HepG2 (cell line): ENCODE data around the gene ZC2HC1B. TPM values are rescaled to one million over a fixed set of nuclear protein-coding genes. Genes with fewer than 3 reads are reported as not detected.

Source experiments
- CREB1 ChIP-seq, 2 experiments: fragments of 450-650 bp in 1 of 2; IDR thresholded peaks; 2 replicates each; pipeline ENCODE4 v1.6.1; 2016 to 2017; ENCODE audit warnings: control low read depth in 1 of 2, mild to moderate bottlenecking in 1 of 2, missing compliant biosample characterization in 1 of 2, missing genetic modification characterization in 1 of 2
- FOXC1 ChIP-seq: sonication (generic); formaldehyde crosslinking; IDR thresholded peaks from 2 replicates; pipeline ENCODE4 v1.8.0; 2022; ENCODE audit warnings: mild to moderate bottlenecking, missing genetic modification reagents, borderline replicate concordance
- GFI1 ChIP-seq: sonication (generic); formaldehyde crosslinking; IDR thresholded peaks from 2 replicates; pipeline ENCODE4 v1.5.0; 2020; ENCODE audit warnings: missing genetic modification reagents, mild to moderate bottlenecking, borderline replicate concordance
- HIVEP1 ChIP-seq: sonication (generic); formaldehyde crosslinking; IDR thresholded peaks from 2 replicates; pipeline ENCODE4 v1.4.0; 2020; ENCODE audit warnings: mild to moderate bottlenecking, missing genetic modification reagents
- IRF2 ChIP-seq: IDR thresholded peaks from 2 replicates; pipeline ENCODE4 v1.6.1; 2018; ENCODE audit warnings: missing genetic modification reagents, missing compliant biosample characterization
- JUND ChIP-seq: sonication (generic); formaldehyde crosslinking; IDR thresholded peaks from 2 replicates; pipeline ENCODE4 v1.8.0; 2022; ENCODE audit warnings: mild to moderate bottlenecking, missing genetic modification reagents
- KDM5B ChIP-seq: sonication (generic); formaldehyde crosslinking; IDR thresholded peaks from 2 replicates; pipeline ENCODE4 v1.4.0; 2020; ENCODE audit warnings: missing genetic modification reagents, mild to moderate bottlenecking, borderline replicate concordance
- MED8 ChIP-seq: sonication (generic); formaldehyde crosslinking; IDR thresholded peaks from 2 replicates; pipeline ENCODE4 v1.8.1; 2023; ENCODE audit warnings: mild to moderate bottlenecking, missing genetic modification reagents; ENCODE audit not compliant: insufficient replicate concordance
- NFIB ChIP-seq: sonication (generic); formaldehyde crosslinking; IDR thresholded peaks from 2 replicates; pipeline ENCODE4 v1.9.0; 2021; ENCODE audit warnings: missing genetic modification reagents, mild to moderate bottlenecking, borderline replicate concordance
- NFYB ChIP-seq: sonication (generic); formaldehyde crosslinking; IDR thresholded peaks from 2 replicates; pipeline ENCODE4 v1.4.0; 2020; ENCODE audit warnings: missing genetic modification reagents
- NR2F6 ChIP-seq, 2 experiments: IDR thresholded peaks; 2 replicates each; pipeline ENCODE4 v1.6.1; 2016; ENCODE audit warnings: antibody characterized with exemption in 1 of 2, mild to moderate bottlenecking in 1 of 2
- RBM22 ChIP-seq: fragments of 200-400 bp; formaldehyde crosslinking; optimal IDR thresholded peaks from 2 replicates; pipeline ENCODE3; 2017; ENCODE audit warnings: mild to moderate bottlenecking, low read length, moderate library complexity
- REXO4 ChIP-seq: sonication (generic); formaldehyde crosslinking; IDR thresholded peaks from 2 replicates; pipeline ENCODE4 v1.8.0; 2022; ENCODE audit warnings: missing genetic modification reagents, mild to moderate bottlenecking, borderline replicate concordance
- TEAD2 ChIP-seq: sonication (generic); formaldehyde crosslinking; IDR thresholded peaks from 2 replicates; pipeline ENCODE4 v1.9.0; 2021; ENCODE audit warnings: missing genetic modification reagents
- ZFP62 ChIP-seq: sonication (generic); formaldehyde crosslinking; IDR thresholded peaks from 2 replicates; pipeline ENCODE4 v1.4.0; 2020; ENCODE audit warnings: missing genetic modification reagents
- ZFY ChIP-seq: sonication (generic); formaldehyde crosslinking; IDR thresholded peaks from 2 replicates; pipeline ENCODE4 v1.4.0; 2020; ENCODE audit warnings: missing genetic modification reagents
- ZNF12 ChIP-seq: sonication (generic); formaldehyde crosslinking; IDR thresholded peaks from 2 replicates; pipeline ENCODE4 v1.5.0; 2020; ENCODE audit warnings: missing genetic modification reagents
- ZNF264 ChIP-seq: sonication (generic); formaldehyde crosslinking; IDR thresholded peaks from 2 replicates; pipeline ENCODE4 v1.4.0; 2020; ENCODE audit warnings: missing genetic modification reagents
- ZNF543 ChIP-seq: sonication (generic); formaldehyde crosslinking; IDR thresholded peaks from 2 replicates; pipeline ENCODE4 v1.4.0; 2020; ENCODE audit warnings: mild to moderate bottlenecking, missing genetic modification reagents
- ZNF569 ChIP-seq: sonication (generic); formaldehyde crosslinking; IDR thresholded peaks from 2 replicates; pipeline ENCODE4 v1.5.0; 2020; ENCODE audit warnings: mild to moderate bottlenecking, missing genetic modification reagents, moderate library complexity, borderline replicate concordance
- ZNF674 ChIP-seq: sonication (generic); formaldehyde crosslinking; IDR thresholded peaks from 2 replicates; pipeline ENCODE4 v1.5.0; 2020; ENCODE audit warnings: low read depth, mild to moderate bottlenecking, missing genetic modification reagents
- ZNF788 ChIP-seq: sonication (generic); formaldehyde crosslinking; IDR thresholded peaks from 2 replicates; pipeline ENCODE4 v1.5.0; 2020; ENCODE audit warnings: mild to moderate bottlenecking, missing genetic modification reagents, borderline replicate concordance
- ZNF839 ChIP-seq: sonication (generic); formaldehyde crosslinking; IDR thresholded peaks from 2 replicates; pipeline ENCODE4 v1.4.0; 2020; ENCODE audit warnings: missing genetic modification reagents, mild to moderate bottlenecking, borderline replicate concordance
- ZNF879 ChIP-seq: sonication (generic); formaldehyde crosslinking; IDR thresholded peaks from 2 replicates; pipeline ENCODE4 v1.8.1; 2023; ENCODE audit warnings: missing genetic modification reagents
- ZSCAN29 ChIP-seq: sonication (generic); formaldehyde crosslinking; conservative IDR thresholded peaks from 2 replicates; pipeline ENCODE4 v1.4.0; 2020; ENCODE audit warnings: mild to moderate bottlenecking, missing genetic modification reagents
- polyA plus RNA-seq, 8 experiments: library from polyadenylated mRNA; depleted of rRNA in 3 of 8; stranded (reverse) in 7 of 8; unstranded in 1 of 8; fragments of >200 nt; fragmentation: Illumina TruSeq in 4 of 8; extraction: Trizol in 4 of 8; gene quantifications; 2 replicates each; pipeline versions ENCODE4 v1.2.1 to v1.2.3, GENCODE V29; 2011 to 2016; ENCODE audit warnings: low read depth in 4 of 8, missing spikeins in 1 of 8, mixed read lengths in 1 of 8; ENCODE audit not compliant: insufficient read depth in 1 of 8
- total RNA-seq, 5 experiments: library from RNA; depleted of rRNA; stranded (reverse); fragments of >200 nt; fragmentation: Illumina TruSeq; extraction: Trizol; gene quantifications; 2 replicates each; pipeline ENCODE4 v1.2.3, GENCODE V29; 2016; ENCODE audit warnings: low read depth in 1 of 5
- TF ChIP-seq, protein P1 (sequence below): sonication (generic); formaldehyde crosslinking; IDR thresholded peaks from 2 replicates; pipeline ENCODE4 v1.5.1; 2020; ENCODE audit warnings: missing genetic modification reagents, mild to moderate bottlenecking, borderline replicate concordance
- TF ChIP-seq, protein P2 (sequence below): sonication (generic); formaldehyde crosslinking; IDR thresholded peaks from 2 replicates; pipeline ENCODE4 v1.4.0; 2020; ENCODE audit warnings: mild to moderate bottlenecking, missing genetic modification reagents

The ZC2HC1B gene
- total and polyA plus RNA-seq, 2 of the 13 experiments (the other 11 are each of a cell fraction or from before 2014, with no cell fraction given) = not detected

DNA sequence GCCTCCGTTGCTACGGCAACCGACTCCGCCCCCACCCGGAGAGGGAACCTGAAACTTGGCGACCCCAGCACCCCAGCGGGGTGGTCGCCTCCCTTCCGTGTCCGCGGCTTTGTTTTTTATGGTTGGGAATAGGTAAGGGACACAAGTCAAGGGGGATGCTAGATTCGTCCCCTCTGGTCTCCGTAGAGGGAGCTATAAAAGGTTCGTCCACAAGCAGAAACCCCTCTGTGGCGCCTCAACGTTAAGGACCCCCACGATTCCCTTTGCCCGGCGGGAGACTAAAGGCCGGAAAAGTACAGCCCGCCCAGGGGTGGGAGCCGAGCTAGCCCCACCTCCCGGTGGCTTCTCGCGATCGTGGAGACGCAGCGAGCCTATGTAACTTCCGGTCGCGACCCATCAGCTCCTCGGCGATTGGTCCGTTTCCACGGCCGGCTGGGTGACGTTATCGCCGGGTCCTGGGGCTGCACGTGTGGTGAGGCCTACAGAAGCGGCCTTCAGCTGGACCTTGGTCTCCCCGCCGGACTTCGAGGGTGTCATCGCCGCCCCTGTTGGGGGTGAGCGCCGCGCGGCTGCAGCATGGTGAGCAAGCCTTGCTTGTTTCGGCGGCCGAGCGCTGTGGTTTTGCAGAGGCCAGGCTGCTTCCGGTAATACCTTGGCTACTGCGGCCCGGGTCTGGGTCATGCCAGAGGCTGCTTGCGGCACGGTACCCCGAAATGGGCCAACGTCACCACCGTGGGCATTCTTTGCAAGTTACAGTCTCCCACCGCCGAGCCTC is 21.2 kb upstream of the ZC2HC1B start, which contains the start of gene LTV1 (continued):
- TF ChIP-seq RBM22 (peak; percentile 58), ZFP62 (CRISPR knock-in tag) (no peak), ZSCAN29 (CRISPR knock-in tag) (peak; percentile 69; the same call in 1 of the 2 replicates), ZNF879 (peak; percentile 87; the same call in 1 of the 2 replicates), ZNF839 (CRISPR knock-in tag) (no peak; the same call in 1 of the 2 replicates), MED8 (CRISPR knock-in tag) (peak; percentile 98), NR2F6 (IDR thresholded peaks at IDR 0.05) (no peak), NR2F6 (CRISPR knock-in tag; IDR thresholded peaks at IDR 0.05) (peak; percentile 50), IRF2 (CRISPR knock-in tag) (peak; percentile 97), TEAD2 (CRISPR knock-in tag) (peak; percentile 98), JUND (CRISPR knock-in tag) (peak; percentile 89; the same call in 1 of the 2 replicates), ZNF788 (CRISPR knock-in tag) (peak; percentile 94), ZNF264 (peak; percentile 88), ZNF674 (CRISPR knock-in tag) (0 out of 2 replicates have a peak, but pooled peaks have one; percentile 93), NFYB (CRISPR knock-in tag) (peak; percentile 87), NFIB (CRISPR knock-in tag) (no peak), CREB1 (IDR thresholded peaks at IDR 0.05) (peak; percentile 94), CREB1 (CRISPR knock-in tag; IDR thresholded peaks at IDR 0.05) (peak; percentile 98), KDM5B (CRISPR knock-in tag) (peak; percentile 100), ZFY (CRISPR knock-in tag) (peak; percentile 100), GFI1 (CRISPR knock-in tag) (peak; percentile 92; the same call in 1 of the 2 replicates), ZNF543 (CRISPR knock-in tag) (peak; percentile 97), FOXC1 (CRISPR knock-in tag) (peak; percentile 99), HIVEP1 (CRISPR knock-in tag) (peak; percentile 98), ZNF12 (CRISPR knock-in tag) (peak; percentile 84), REXO4 (CRISPR knock-in tag) (peak; percentile 96; the same call in 1 of the 2 replicates), ZNF569 (CRISPR knock-in tag) (peak; percentile 76; the same call in 1 of the 2 replicates)
- TF ChIP-seq, protein P1, sequence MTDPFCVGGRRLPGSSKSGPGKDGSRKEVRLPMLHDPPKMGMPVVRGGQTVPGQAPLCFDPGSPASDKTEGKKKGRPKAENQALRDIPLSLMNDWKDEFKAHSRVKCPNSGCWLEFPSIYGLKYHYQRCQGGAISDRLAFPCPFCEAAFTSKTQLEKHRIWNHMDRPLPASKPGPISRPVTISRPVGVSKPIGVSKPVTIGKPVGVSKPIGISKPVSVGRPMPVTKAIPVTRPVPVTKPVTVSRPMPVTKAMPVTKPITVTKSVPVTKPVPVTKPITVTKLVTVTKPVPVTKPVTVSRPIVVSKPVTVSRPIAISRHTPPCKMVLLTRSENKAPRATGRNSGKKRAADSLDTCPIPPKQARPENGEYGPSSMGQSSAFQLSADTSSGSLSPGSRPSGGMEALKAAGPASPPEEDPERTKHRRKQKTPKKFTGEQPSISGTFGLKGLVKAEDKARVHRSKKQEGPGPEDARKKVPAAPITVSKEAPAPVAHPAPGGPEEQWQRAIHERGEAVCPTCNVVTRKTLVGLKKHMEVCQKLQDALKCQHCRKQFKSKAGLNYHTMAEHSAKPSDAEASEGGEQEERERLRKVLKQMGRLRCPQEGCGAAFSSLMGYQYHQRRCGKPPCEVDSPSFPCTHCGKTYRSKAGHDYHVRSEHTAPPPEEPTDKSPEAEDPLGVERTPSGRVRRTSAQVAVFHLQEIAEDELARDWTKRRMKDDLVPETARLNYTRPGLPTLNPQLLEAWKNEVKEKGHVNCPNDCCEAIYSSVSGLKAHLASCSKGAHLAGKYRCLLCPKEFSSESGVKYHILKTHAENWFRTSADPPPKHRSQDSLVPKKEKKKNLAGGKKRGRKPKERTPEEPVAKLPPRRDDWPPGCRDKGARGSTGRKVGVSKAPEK = peak; percentile 82; the same call in 1 of the 2 replicates
- TF ChIP-seq, protein P2, sequence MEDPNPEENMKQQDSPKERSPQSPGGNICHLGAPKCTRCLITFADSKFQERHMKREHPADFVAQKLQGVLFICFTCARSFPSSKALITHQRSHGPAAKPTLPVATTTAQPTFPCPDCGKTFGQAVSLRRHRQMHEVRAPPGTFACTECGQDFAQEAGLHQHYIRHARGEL (CRISPR knock-in tag) = peak; percentile 96
